Right atrium auricular region (tissue), 2 donors: ENCODE results near the gene ZNF407. TPM values are rescaled to one million over a fixed set of nuclear protein-coding genes. Genes with fewer than 3 reads are reported as not detected.
A peak's percentile ranks its signal among the peaks of the same experiment; 100 is the strongest.

Experiments used
- DNase-seq: peaks from one replicate; pipeline ENCODE4 v3.0.0-alpha.2; 2019; ENCODE audit warnings: low spot score
- H3K27ac ChIP-seq, 2 donors: fragments of 200-600 bp; sonication (generic); 1 replicate in 1 of 2; 2 replicates in 1 of 2; pipeline ENCODE4 v1.5.1; 2016 to 2019
- H3K27me3 ChIP-seq, 2 donors: fragments of 200-600 bp; sonication (generic); one replicate each; pipeline versions ENCODE4 v1.5.1 to v1.6.0; 2017 to 2019
- H3K36me3 ChIP-seq: fragments of 200-600 bp; sonication (generic); one replicate; pipeline ENCODE4 v1.5.1; 2016
- H3K4me1 ChIP-seq, 2 donors: fragments of 200-600 bp; sonication (generic); one replicate each; pipeline versions ENCODE4 v1.5.1 to v1.6.0; 2017 to 2019
- H3K4me3 ChIP-seq, 2 donors: fragments of 200-600 bp; sonication (generic); 1 replicate in 1 of 2; 2 replicates in 1 of 2; pipeline ENCODE4 v1.5.1; 2017 to 2019; ENCODE audit warnings: mild to moderate bottlenecking in 1 of 2, moderate library complexity in 1 of 2
- H3K9me3 ChIP-seq, 2 donors: fragments of 200-600 bp; sonication (generic); one replicate each; pipeline ENCODE4 v1.5.1; 2019
- CTCF ChIP-seq, 2 donors: fragments of 200-600 bp; sonication (generic); IDR thresholded peaks; one replicate each; pipeline ENCODE4 v1.5.1; 2019; ENCODE audit warnings: antibody characterized with exemption in 2 of 2
- total RNA-seq, 2 donors: library from RNA; depleted of rRNA; stranded (reverse); fragments of >200 nt; gene quantifications; one replicate each; pipeline ENCODE4 v1.1.0, GENCODE V29; 2016

The ZNF407 gene
- total RNA-seq, 2 donors from 2014 or later = 7.8 to 8.7 TPM

GRCh38 chr18:75070235-75070624 lies 472.6 kb downstream of the ZNF407 start:
- H3K36me3 ChIP-seq = no peaks in the 10 kb centered on the region
- H3K4me1 ChIP-seq = no peaks in the 10 kb centered on the region
- H3K4me3 ChIP-seq = peak overlapping the region; percentile 21 to 24
- peak overlapping the region; percentile 73 to 74 for H3K27ac ChIP-seq
- no peaks in the 10 kb centered on the region for H3K27me3 ChIP-seq
- DNase-seq = peak; percentile 43
- TF ChIP-seq CTCF (IDR thresholded peaks at IDR 0.05) = no peak
- no peaks in the 10 kb centered on the region for H3K9me3 ChIP-seq

- no peaks in the 10 kb centered on the region for H3K27me3 ChIP-seq
- H3K27ac ChIP-seq = peak overlapping the region; percentile 73 to 74
- H3K4me1 ChIP-seq = no peaks in the 10 kb centered on the region
- peak overlapping the region; percentile 21 to 24 for H3K4me3 ChIP-seq
- no peak for TF ChIP-seq CTCF (IDR thresholded peaks at IDR 0.05)
- no peaks in the 10 kb centered on the region for H3K36me3 ChIP-seq
- H3K9me3 ChIP-seq = no peaks in the 10 kb centered on the region
- peak; percentile 69 for DNase-seq
Measured at GRCh38 chr18:75070625-75071483, 473.2 kb downstream of the ZNF407 start.

- DNase-seq = no peak
- H3K27ac ChIP-seq = peak overlapping the region; percentile 73 to 74
- H3K9me3 ChIP-seq = no peaks in the 10 kb centered on the region
- TF ChIP-seq CTCF (IDR thresholded peaks at IDR 0.05) = no peak
- H3K36me3 ChIP-seq = no peaks in the 10 kb centered on the region
- H3K4me3 ChIP-seq = no peak overlapping the region
- no peaks in the 10 kb centered on the region for H3K27me3 ChIP-seq
- no peaks in the 10 kb centered on the region for H3K4me1 ChIP-seq
Measured at GRCh38 chr18:75071484-75071785, 473.8 kb downstream of the ZNF407 start.

DNA sequence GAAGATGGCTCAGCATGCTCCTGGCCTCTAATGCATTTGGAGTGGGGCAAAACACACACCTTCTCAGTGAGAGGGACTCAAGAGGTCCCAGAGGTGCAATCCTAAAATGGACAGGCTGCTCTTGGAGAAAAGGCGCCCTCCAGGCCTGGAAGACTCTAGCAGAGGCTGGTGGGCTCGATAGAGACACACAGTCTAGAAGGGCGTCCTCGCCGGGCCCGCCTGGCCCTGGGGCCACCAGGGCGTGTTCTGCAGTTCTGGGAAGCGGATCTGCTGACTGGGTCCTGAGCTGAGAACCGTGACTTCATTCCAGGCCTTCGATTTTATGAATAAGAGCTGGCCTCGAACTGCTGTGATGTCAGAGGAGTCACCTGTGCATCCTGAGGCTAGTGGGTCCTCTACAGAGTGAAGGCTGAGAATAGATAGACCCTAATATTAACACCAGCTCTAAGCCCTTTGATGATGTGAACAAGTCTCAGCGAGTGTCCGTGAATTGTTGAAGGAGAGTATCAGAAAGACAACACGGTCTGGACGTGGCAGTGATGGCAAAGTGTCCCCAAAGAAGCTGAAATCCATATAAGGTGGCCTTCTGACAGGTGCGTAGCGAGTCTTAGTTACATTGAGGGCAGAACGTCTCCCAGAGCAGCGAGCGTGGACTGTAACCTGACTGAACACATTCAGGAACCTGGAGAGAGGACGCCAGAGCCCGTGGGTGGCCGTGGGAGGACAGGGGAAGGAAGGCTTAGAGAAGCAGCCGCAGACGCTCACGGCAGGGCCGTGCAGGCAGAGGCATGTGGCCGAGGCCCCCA lies 474.4 kb downstream of the ZNF407 start:
- Histone ChIP-seq H3K4me3 (no peak overlapping the region), H3K36me3 (no peaks in the 10 kb centered on the region), H3K27ac (peak overlapping the region in 1 of 2 donors; percentile 73), H3K27me3 (no peaks in the 10 kb centered on the region), H3K9me3 (peaks cover 0 to 1% of the 10 kb centered on the region in 2 donors), H3K4me1 (no peaks in the 10 kb centered on the region)
- DNase-seq = peak; percentile 52
- TF ChIP-seq CTCF (IDR thresholded peaks at IDR 0.05) = no peak

DNA sequence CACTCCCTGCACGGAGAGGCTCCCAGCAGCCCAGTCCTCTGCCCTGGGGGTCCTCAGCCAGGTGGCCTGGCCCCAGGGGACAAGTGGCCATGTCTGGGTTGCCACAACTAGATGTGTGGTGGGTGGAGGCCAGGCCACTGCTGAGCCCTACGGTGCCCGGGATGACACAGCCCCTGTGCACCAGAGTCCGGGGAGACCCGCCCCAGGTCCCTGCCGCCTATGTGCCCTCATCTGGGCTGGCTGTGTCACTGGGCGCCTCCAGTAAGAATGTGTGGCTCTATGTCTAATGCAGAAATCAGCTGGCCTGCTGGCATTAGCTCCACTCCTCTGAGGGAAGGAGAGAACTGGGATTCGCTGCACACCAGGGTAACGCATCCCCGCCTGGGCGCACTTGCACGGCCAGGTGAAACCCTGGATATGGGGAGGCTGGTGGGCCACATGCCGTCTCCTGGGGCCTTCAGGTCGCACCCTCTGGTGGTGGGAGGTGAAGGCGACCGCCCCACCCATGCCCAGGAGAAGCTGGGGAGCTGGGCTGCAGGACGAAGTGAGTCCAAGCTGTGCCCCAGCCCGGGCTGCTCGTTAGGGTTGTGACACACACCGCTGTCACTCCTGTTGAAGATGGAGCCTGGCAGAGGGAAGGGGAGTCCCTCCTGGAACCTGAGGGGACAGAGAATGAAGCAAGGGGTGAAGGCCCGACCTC lies 475.2 kb downstream of the ZNF407 start:
- DNase-seq = peak; percentile 30
- Histone ChIP-seq H3K4me1 (no peaks in the 10 kb centered on the region), H3K36me3 (no peaks in the 10 kb centered on the region), H3K27me3 (no peaks in the 10 kb centered on the region), H3K27ac (no peak overlapping the region), H3K4me3 (no peak overlapping the region), H3K9me3 (peaks cover 0 to 9% of the 10 kb centered on the region in 2 donors)
- TF ChIP-seq CTCF (IDR thresholded peaks at IDR 0.05) = no peak
